ENCODE data around the gene TRANK1.

DNA sequence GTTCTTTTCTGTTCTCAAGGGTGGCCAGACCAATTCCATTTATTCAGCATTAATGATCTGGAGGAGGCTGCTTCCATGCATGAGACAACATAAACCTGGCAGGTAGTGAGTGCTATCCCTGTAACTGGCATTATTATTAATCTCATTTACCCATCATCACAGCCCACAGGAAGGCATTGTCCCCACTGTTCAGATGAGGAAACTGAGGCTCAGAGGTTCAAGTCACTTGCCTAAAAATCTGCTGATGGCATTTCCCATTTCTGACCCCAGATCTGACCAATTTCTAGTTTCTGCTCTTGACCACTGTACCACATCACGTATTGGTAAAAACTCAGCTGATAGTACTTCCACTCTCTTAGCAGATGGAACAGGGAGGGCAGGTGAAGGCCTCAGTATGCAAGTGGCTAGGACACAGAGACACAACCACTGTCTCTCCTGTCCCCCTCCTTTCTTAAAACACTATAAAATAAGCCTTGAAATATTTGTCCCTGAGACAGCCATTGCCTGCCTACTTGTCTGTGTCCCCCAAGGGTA, 36.1 kb downstream of the TRANK1 start:
- TF ChIP-seq, protein P1, sequence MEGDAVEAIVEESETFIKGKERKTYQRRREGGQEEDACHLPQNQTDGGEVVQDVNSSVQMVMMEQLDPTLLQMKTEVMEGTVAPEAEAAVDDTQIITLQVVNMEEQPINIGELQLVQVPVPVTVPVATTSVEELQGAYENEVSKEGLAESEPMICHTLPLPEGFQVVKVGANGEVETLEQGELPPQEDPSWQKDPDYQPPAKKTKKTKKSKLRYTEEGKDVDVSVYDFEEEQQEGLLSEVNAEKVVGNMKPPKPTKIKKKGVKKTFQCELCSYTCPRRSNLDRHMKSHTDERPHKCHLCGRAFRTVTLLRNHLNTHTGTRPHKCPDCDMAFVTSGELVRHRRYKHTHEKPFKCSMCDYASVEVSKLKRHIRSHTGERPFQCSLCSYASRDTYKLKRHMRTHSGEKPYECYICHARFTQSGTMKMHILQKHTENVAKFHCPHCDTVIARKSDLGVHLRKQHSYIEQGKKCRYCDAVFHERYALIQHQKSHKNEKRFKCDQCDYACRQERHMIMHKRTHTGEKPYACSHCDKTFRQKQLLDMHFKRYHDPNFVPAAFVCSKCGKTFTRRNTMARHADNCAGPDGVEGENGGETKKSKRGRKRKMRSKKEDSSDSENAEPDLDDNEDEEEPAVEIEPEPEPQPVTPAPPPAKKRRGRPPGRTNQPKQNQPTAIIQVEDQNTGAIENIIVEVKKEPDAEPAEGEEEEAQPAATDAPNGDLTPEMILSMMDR (IDR thresholded peaks at IDR 0.05; ENCODE audit: low read depth, low read length, poor library complexity, severe bottlenecking) = no peak
- TF ChIP-seq EZH2phosphoT487 (IDR thresholded peaks at IDR 0.05; ENCODE audit: borderline replicate concordance, low read length) = no peak
